ENCODE results near the gene LRWD1.

Gene LRWD1

DNA sequence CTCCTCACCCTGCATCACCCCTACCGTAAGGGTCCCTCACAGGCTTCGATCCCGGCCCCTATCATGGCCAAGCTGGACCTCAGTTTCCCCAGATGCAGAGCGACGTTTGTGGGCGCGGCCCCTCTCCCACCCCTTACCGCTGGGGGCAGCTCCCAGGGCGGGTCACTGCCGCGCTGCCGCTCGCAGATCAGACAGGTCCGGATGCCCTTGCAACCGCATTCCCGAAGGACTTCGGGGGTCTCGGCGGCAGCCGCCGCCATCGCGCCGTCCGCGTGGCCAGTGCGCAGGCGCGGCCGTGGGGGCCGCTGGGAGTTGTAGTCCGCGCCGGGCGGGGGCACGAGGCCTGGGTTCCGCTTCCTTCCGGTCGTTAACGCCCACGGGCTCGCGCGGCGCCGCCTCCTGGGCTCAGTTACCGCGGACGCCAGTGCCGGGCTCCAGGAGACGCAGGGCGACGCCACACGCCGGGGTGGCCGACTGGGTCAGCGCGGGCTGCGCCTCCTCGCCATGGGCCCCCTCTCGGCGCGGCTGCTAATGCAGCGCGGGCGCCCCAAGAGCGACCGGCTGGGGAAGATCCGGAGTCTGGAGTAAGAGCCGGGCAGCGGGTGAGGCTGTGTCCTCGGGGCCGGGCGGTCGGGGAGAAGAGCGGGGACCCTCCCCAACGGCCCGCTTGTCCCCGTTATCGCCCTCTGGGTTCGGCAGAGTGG lies at the start of gene LRWD1, which contains the start of gene ALKBH4:
Gene LRWD1 (plus strand): TSS at position 408 of the 704 bp plus-strand sequence. CDS start 97 bp downstream, at position 505.
Gene ALKBH4 (minus strand): TSS at position 287 of the 704 bp plus-strand sequence. CDS start 27 bp downstream, at position 260.
- TF ChIP-seq POLR2A (IDR thresholded peaks at IDR 0.05; ENCODE audit: low read length) (peak; percentile 70), GATA1 (IDR thresholded peaks at IDR 0.05; ENCODE audit: low read depth, low read length) (no peak)
- peak; percentile 94 to 97 for DNase-seq

DNA sequence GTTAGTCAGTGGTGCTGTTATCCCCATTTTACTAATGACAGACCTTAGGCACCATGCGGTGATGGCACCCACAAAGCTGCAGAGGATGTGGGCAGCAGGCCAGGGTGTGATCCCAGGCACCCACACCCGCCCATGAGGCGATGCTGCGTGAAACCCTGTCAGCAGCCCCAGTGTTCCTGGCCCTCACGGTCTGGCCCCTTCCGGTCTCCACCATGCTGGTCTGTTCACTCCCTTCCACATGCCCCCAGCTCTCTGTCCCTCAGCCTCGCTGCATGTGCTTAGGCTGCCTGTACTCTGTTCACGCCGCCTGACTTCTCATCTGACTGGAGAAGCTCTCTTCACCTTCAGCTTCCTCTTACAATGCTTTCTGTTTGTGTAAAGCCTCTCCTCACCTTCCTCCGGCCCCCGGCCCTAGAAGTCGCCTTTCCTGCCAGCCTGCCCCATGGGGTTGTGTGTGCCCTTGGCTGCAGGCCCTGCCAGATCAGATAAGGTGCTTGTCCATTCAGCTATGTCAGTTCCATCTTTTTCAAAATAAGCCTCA lies 49.0 kb upstream of the LRWD1 start:
- peak; percentile 35 to 44 for DNase-seq
- TF ChIP-seq POLR2A (IDR thresholded peaks at IDR 0.05; ENCODE audit: low read length), result no peak
- no peak for TF ChIP-seq GATA1 (IDR thresholded peaks at IDR 0.05; ENCODE audit: low read depth, low read length)

DNA sequence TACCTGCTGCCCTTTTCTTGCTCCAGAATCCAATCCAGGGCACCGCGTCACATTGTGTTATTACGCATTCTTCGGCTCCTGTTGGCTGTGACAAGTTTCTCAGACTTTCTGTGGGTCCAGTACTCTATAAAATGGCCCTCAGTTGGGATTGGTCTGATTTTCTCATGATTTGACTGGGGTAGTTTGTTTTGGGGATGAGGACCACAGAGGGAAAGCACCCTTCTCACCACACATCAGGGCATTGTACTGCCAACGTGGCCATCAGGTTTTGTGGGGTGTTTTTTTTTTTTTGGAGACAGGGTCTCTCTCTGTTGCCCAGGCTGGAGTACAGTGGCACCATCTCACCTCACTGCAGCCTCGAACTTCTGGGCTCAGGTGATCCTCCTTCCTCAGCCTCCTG lies 48.4 kb upstream of the LRWD1 start:
- no peak for DNase-seq
- no peak for TF ChIP-seq GATA1 (IDR thresholded peaks at IDR 0.05; ENCODE audit: low read depth, low read length)
- no peak for TF ChIP-seq POLR2A (IDR thresholded peaks at IDR 0.05; ENCODE audit: low read length)

DNA sequence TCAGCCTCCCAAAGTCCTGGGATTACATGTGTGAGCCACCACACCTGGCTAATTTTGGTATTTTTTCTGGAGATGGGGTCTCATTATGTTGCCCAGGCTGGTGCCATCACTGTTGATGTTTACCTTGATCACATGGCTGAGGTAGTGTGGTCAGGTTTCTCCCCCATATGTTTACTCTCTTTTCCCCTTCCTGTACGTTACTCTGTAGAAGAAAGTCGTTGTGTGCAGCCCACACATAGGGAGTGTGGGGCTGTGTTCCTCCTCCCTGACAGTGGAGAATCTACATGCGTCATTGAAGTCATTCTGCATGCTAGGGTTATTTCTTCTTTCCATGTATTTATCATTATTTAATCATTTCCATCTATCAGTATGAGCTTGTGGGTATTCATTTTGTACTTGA lies 47.7 kb upstream of the LRWD1 start:
- no peak for DNase-seq
- TF ChIP-seq POLR2A (IDR thresholded peaks at IDR 0.05; ENCODE audit: low read length) (no peak), GATA1 (IDR thresholded peaks at IDR 0.05; ENCODE audit: low read depth, low read length) (no peak)

DNA sequence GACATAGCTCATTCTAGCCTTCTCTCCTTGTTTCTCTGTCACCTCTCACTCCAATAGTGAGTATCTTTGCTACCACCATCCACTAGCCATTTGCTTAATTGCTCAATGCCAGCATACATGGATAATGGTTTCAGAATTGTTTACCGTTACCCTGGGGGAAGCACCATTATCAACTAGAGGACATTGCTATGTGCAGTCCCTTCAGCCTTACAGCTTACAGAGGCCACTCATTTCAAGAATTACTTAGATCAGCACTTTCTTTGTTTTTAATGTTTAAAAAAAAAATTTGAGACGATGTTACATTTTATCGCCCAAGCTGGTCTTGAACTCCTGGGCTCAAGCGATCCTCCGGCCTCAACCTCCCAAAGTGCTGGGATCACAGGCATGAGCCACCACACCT lies 46.2 kb upstream of the LRWD1 start:
- TF ChIP-seq GATA1 (IDR thresholded peaks at IDR 0.05; ENCODE audit: low read depth, low read length) (no peak), POLR2A (IDR thresholded peaks at IDR 0.05; ENCODE audit: low read length) (no peak)
- no peak for DNase-seq

DNA sequence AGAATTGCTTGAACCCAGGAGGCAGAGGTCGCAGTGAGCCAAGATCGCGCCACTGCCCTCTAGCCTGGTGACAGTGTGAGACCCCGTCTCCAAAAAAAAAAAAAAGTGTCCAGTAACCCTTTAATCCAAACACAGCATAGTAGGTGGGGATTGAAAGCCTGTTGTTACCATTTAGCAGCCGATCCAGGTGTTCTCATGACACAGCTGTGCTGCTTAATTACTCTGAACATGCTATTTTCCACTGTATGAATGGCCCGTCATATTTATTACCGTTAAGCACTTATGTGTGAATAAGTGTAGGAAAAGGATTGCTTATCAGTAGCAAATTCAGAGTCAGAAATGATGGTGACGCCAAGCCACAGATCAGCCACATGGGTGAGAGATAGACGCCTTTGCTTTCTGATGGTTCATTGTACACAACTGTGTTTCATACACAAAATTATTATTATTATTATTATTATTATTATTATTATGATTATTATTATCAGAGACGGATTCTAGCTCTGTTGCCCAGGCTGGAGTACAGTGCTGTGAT lies 43.0 kb upstream of the LRWD1 start:
- TF ChIP-seq POLR2A (IDR thresholded peaks at IDR 0.05; ENCODE audit: low read length) (no peak), GATA1 (IDR thresholded peaks at IDR 0.05; ENCODE audit: low read depth, low read length) (no peak)
- peak; percentile 50 to 71 for DNase-seq

DNA sequence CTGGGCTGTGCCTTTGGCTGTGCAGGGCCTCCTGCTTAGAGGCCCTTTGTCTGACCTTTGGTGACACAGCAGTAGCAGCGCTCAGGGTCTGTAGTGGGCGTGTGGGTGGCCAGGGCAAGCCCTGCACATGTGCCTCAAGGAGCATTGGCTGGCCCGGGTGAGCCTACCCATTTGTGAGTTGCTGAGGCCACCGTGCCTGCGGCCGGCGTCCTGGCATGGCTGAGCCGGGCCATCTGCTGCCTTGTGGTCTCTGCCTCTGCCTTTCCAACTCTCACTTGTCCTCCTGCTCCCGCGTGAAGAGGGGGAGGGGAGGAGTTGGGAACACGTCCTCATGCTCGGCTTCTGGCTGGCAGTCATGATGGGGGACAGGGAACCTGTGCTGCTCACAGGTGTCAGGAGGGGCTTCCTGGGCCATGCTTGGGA lies 40.6 kb upstream of the LRWD1 start:
- TF ChIP-seq POLR2A (IDR thresholded peaks at IDR 0.05; ENCODE audit: low read length) (no peak), GATA1 (IDR thresholded peaks at IDR 0.05; ENCODE audit: low read depth, low read length) (no peak)
- no peak for DNase-seq

DNA sequence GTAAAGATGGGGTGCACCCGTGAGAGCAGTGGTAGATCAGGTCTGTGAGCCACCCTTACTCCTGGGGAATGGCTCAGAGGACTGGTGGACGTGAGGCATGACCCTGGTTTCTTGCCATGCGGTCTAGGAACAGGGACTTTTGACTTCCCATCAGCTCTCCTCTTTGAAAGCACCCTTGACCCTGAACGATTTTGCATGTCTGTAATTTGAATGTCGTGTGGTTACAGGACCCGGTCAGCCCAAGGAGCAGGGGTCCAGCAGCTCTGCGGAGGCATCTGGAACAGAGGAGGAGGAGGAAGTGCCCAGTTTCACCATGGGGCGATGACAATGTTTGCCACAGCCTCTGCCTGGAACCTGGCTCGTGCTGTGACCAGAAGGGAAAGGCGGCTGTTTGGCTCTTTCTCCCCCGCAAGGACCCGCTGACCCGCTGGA lies 40.0 kb upstream of the LRWD1 start:
- TF ChIP-seq GATA1 (IDR thresholded peaks at IDR 0.05; ENCODE audit: low read depth, low read length), result no peak
- TF ChIP-seq POLR2A (IDR thresholded peaks at IDR 0.05; ENCODE audit: low read length), result no peak
- DNase-seq, result no peak

DNA sequence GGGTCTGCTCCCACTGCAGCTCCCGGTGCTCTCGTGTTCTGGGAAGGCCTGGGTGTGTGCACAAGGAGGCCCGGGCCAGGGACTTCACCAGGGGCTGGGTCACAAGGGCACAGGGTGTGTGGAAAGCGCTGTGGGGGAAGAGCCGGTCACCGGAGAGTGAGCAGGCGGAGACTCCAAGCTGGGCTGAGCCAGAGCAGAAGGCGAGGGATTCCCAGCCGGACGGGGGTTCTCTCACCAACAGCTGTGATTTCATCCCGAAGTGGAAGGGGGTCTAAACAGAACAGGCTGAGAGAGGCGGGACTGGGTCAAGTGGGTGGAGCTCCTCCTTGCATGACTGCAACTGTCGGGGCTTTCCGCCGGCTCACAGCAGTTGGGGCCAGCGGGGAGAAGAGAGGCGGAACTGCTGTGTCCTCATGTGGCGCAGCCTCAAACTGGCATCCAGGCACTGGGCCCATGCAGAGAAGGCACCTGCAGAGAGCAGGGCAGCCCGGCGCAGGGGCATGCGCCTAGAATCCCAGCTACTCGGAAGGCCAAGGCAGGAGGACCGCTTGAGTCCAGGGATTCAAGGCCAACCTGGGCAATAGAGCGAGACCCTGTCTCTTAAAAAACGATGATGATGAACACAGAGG lies 39.0 kb upstream of the LRWD1 start:
- DNase-seq, result peak; percentile 38 to 44
- peak; percentile 47 for TF ChIP-seq POLR2A (IDR thresholded peaks at IDR 0.05; ENCODE audit: low read length)
- no peak for TF ChIP-seq GATA1 (IDR thresholded peaks at IDR 0.05; ENCODE audit: low read depth, low read length)

DNA sequence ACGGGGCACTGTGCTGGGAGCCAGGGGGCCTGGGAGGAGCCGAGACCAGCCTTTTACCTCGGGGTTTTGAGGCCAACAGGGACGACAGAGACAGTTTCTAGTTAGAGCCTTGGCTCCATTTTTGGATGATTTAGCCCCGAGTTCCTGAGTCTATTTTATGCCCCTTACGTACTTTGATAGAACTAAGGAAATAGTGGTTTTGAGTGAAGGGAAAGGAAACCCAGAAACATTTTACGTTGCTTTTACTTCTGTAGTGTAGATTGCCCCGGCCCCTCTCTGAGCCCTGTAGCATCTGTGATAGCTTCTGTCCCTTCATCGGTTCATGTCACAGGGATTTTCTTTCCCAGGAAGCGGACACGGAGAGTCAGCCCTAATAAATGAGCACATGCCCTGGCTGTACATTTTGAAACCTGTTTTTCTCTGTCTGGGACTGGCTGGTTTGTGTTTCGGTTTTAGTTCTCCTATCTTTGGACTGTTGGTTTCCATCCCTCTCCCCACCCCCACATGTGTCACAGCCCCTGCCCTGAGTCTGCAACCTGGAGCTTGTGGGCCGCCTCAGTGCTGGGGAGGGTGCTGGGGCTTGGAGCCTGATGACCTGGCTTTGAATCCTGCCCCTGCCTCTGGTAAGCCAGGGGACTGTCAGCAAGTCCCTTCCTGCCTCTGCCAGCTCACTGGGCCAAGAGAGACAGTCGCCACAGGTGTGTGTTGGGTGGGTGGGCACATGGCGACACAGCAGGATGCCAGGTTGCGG lies 38.3 kb upstream of the LRWD1 start:
- DNase-seq, result peak; percentile 28 to 47
- TF ChIP-seq POLR2A (IDR thresholded peaks at IDR 0.05; ENCODE audit: low read length), result peak; percentile 6
- no peak for TF ChIP-seq GATA1 (IDR thresholded peaks at IDR 0.05; ENCODE audit: low read depth, low read length)

DNA sequence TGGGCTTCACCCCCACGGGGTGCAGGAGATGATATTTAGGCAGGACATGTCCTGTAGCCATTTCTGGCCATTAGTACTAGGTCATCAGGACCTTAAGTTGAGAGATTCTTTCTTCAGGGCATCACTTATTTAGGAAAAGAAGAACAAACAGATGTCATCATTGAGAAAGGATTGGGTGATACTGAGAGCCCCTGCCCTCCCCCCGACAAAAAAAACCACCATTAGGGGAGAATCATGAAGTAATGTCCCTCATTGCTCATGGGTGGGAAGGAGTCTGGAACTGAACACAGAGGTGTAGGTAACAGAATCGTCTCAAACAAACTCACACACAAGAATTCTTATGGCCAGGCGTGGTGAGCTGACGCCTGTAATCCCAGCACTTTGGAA lies 37.8 kb upstream of the LRWD1 start:
- DNase-seq, result no peak
- no peak for TF ChIP-seq GATA1 (IDR thresholded peaks at IDR 0.05; ENCODE audit: low read depth, low read length)
- no peak for TF ChIP-seq POLR2A (IDR thresholded peaks at IDR 0.05; ENCODE audit: low read length)

DNA sequence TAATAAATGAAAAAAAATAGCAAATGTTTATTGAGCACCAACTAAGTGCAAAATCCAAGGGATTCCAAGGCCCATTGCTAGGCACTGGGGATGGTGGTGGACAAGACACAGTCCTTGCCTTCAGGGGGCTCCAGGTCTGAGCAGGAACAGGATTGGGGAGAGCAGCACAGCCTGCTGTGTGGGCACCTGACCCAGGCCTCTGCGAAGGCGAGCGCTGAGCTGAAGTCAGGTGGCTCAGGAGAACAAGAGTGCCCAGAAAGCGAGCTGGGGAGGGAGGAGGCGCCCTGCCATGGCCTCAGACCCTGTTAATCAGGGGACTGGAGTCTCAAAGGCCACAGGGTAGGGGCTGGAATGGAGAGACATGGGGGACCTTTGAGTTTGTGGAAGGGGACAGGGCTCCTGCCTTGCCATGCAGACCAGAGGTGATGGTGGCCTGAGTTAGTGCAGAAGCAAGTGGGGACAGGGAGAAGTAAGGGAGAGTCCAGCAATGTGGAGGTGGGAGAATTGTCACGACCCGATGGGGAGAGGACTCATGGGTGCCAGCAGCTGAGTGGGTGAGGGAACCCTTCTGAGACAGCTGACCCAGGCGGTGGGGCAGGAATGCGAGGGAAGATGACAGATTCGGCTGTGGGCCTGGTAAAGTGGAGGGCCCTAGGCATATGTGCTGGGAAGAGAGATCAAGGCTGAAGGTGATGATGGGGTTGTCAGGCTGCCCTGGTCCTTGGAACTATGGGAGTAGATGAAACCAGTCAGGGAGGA lies 35.5 kb upstream of the LRWD1 start:
- TF ChIP-seq GATA1 (IDR thresholded peaks at IDR 0.05; ENCODE audit: low read depth, low read length), result no peak
- TF ChIP-seq POLR2A (IDR thresholded peaks at IDR 0.05; ENCODE audit: low read length), result no peak
- no peak for DNase-seq

Data from erythroblast (primary cell).